ENCODE data around the gene SCAF11.

The SCAF11 gene

DNA sequence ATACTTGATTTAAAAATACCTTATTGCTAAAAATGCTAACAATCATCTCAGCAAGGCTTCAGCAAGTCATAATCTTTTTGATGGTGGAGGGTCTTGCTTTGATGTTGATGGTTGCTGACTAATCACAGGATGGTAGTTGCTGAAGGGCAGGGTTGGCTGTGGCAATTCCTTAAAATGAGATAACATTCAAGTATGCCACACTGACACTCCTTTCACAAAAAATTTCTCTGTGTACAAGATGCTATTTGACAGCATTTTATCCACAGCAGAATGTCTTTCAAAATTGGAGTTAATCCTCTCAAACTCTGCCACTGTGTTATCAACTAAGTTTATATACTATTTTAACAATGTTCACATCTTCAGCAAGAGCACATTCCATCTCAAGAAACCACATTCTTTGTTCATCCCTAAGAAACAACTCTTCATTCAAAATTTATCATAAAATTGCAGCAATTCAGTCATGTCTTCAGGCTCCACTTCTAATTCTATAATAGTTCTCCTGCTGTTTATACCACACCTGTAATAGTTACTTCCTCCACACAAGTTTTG lies 16.1 kb downstream of the SCAF11 start:
- no peak overlapping the region for H3K4me3 ChIP-seq (ENCODE audit: low read depth, low read length)
- in situ Hi-C loops (cut with HindIII; ENCODE audit: low pct_ligation_motif_present, low sequenced_read_pairs): no loop called here
- no peak overlapping the region for H3K27ac ChIP-seq
- H3K36me3 ChIP-seq (replicated peaks): no peaks in the 10 kb centered on the region
- TF ChIP-seq, protein P1, sequence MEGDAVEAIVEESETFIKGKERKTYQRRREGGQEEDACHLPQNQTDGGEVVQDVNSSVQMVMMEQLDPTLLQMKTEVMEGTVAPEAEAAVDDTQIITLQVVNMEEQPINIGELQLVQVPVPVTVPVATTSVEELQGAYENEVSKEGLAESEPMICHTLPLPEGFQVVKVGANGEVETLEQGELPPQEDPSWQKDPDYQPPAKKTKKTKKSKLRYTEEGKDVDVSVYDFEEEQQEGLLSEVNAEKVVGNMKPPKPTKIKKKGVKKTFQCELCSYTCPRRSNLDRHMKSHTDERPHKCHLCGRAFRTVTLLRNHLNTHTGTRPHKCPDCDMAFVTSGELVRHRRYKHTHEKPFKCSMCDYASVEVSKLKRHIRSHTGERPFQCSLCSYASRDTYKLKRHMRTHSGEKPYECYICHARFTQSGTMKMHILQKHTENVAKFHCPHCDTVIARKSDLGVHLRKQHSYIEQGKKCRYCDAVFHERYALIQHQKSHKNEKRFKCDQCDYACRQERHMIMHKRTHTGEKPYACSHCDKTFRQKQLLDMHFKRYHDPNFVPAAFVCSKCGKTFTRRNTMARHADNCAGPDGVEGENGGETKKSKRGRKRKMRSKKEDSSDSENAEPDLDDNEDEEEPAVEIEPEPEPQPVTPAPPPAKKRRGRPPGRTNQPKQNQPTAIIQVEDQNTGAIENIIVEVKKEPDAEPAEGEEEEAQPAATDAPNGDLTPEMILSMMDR (IDR thresholded peaks at IDR 0.05; ENCODE audit: low read depth, low read length, missing control alignments): no peak
- DNase-seq: no peak
- no peaks in the 10 kb centered on the region for H3K27me3 ChIP-seq (replicated peaks)

DNA sequence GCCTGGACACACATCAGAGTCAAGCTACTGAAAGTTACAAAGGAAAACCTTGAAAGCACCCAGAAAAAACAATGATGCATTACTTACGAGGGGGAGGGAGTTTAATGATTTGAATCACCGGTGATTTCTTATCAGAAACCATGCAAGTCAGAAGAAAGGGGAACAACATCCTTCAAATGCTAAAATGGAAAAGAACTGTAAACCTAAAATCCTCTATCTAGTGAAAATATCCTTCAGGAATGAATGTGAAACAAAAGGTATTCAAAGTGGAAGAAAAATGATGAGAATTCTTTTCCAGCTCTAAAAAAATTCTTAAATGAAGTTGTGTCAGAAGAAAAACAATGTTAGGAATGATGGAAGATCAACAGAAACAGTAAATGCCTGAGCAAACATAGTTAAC lies 16.8 kb downstream of the SCAF11 start:
- H3K27ac ChIP-seq: no peak overlapping the region
- DNase-seq: no peak
- no peaks in the 10 kb centered on the region for H3K27me3 ChIP-seq (replicated peaks)
- no peaks in the 10 kb centered on the region for H3K36me3 ChIP-seq (replicated peaks)
- no peak overlapping the region for H3K4me3 ChIP-seq (ENCODE audit: low read depth, low read length)
- TF ChIP-seq, protein P1 (IDR thresholded peaks at IDR 0.05; ENCODE audit: low read depth, low read length, missing control alignments): no peak
- in situ Hi-C loops (cut with HindIII; ENCODE audit: low pct_ligation_motif_present, low sequenced_read_pairs): no loop called here

DNA sequence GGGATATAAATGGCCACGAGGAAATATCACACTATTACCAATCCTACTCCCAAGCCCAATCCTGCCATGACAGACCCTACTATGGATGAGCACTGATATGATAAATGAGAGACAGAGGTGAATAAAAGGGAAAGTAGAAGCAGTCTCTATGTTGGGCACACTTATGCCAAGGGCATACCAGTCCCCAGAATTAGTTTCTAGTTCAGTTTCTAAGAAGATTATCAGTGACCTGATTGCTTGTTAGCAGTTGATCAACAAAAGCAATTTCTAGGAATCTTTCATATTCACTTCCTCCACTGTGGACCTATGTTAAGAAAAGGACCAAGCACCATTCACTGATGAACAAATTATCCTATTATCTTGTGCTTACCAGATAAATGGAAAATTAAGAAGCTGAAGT lies 20.0 kb downstream of the SCAF11 start:
- in situ Hi-C loops (cut with HindIII; ENCODE audit: low pct_ligation_motif_present, low sequenced_read_pairs): no loop called here
- TF ChIP-seq, protein P1 (IDR thresholded peaks at IDR 0.05; ENCODE audit: low read depth, low read length, missing control alignments): no peak
- Histone ChIP-seq H3K27ac (no peak overlapping the region), H3K27me3 (replicated peaks) (no peaks in the 10 kb centered on the region), H3K4me3 (ENCODE audit: low read depth, low read length) (no peak overlapping the region), H3K36me3 (replicated peaks) (no peaks in the 10 kb centered on the region)
- DNase-seq: no peak

DNA sequence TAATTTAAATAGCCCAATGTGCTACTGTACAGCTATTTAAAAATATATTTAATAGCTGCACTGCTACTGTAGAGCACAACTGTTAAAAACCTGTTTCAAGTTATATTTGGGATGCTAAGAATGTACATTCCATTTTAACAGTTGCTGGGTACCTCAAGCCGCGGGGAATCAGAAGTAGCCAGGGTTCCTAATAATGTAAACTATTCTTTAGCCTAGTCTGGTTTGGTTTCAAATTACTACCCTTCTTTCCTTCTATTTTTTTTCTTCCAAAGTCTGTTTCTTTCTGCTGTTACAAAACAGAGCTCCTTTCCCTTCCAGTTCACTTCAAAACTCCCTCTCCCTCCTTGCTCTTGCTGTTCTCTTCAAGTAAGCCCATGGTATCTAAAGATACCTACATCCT lies 21.3 kb downstream of the SCAF11 start:
- no peak overlapping the region for H3K4me3 ChIP-seq (ENCODE audit: low read depth, low read length)
- in situ Hi-C loops (cut with HindIII; ENCODE audit: low pct_ligation_motif_present, low sequenced_read_pairs): no loop called here
- DNase-seq: no peak
- TF ChIP-seq, protein P1 (IDR thresholded peaks at IDR 0.05; ENCODE audit: low read depth, low read length, missing control alignments): no peak
- no peaks in the 10 kb centered on the region for H3K27me3 ChIP-seq (replicated peaks)
- H3K36me3 ChIP-seq (replicated peaks): no peaks in the 10 kb centered on the region
- H3K27ac ChIP-seq: no peak overlapping the region

DNA sequence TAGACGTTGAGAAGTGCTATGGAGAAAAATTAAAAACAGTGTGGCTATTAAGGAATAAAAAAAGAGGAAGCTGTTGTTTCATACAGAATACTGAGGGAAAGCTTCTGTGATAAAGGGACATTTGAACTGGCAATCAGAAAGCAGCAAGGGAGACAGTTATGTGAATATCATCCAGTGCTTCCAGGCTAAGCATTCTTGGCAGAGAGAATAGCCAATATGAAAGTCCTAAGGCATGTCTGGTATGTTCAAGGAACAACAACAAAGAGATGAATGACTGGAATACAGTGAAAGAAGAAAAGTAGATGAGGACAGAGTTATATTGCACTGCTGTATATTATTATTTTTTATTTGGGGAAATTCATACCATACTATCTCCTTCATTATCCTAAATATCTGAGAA lies 23.9 kb downstream of the SCAF11 start:
- Histone ChIP-seq H3K27me3 (replicated peaks) (no peaks in the 10 kb centered on the region), H3K36me3 (replicated peaks) (no peaks in the 10 kb centered on the region), H3K27ac (peak overlapping the region; percentile 50), H3K4me3 (ENCODE audit: low read depth, low read length) (no peak overlapping the region)
- TF ChIP-seq, protein P1 (IDR thresholded peaks at IDR 0.05; ENCODE audit: low read depth, low read length, missing control alignments): no peak
- in situ Hi-C loops (cut with HindIII; ENCODE audit: low pct_ligation_motif_present, low sequenced_read_pairs): no loop called here
- peak; percentile 73 for DNase-seq
